ENCODE results near the gene LCTL. TPM values are rescaled to one million over a fixed set of nuclear protein-coding genes. Genes with fewer than 3 reads are reported as not detected.

The LCTL gene, protein sequence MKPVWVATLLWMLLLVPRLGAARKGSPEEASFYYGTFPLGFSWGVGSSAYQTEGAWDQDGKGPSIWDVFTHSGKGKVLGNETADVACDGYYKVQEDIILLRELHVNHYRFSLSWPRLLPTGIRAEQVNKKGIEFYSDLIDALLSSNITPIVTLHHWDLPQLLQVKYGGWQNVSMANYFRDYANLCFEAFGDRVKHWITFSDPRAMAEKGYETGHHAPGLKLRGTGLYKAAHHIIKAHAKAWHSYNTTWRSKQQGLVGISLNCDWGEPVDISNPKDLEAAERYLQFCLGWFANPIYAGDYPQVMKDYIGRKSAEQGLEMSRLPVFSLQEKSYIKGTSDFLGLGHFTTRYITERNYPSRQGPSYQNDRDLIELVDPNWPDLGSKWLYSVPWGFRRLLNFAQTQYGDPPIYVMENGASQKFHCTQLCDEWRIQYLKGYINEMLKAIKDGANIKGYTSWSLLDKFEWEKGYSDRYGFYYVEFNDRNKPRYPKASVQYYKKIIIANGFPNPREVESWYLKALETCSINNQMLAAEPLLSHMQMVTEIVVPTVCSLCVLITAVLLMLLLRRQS
- 0.09 TPM in 1 of 2 replicates, not detected in the other for total RNA-seq

DNA sequence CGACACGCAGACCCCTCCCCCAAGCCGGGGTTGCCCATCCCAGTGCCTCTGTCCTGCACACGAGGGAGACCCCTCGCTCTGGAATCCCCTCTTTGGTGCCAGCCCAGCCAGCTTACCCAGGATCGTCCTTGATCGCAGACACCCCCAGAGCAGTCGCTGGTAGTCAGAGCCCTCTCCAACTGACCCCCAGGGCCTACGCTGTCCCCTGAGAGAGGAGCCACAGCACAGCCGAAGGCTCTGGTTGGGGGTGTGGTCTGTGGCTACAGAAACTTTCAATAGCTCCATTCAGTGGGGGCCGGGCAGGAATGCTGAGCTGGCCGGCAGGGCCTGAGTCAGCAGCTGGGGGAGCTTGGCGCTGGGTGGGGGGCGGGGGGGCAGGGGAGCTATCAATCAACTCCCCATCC is at the start of gene LCTL:
Gene LCTL (minus strand): TSS at position 258 of the 404 bp plus-strand sequence. CDS start 633 bp downstream, outside the sequence.

GRCh38 chr15:66504563-66505429 is 61.0 kb downstream of the LCTL start, which contains the start of the genes RPL4 and ZWILCH:
TSS of gene RPL4 (minus strand) at chr15:66504855. CDS start at chr15:66504790, 65 bp downstream.
TSS of gene ZWILCH (plus strand) at chr15:66505326. CDS start at chr15:66505339, 13 bp downstream.

Other genes with a start within 250 kb of the LCTL start
- gene TIPIN, start 209.3 kb downstream of the LCTL start, total RNA-seq: 7.1 and 15.3 TPM in 2 replicates
- gene MAP2K1, start 179.1 kb downstream of the LCTL start, total RNA-seq: 43.7 and 61.4 TPM in 2 replicates
- 16.4 and 24.4 TPM in 2 replicates for gene SNAPC5, start 68.2 kb downstream of the LCTL start, total RNA-seq
- gene RPL4, start 61.1 kb downstream of the LCTL start, total RNA-seq: 1,890 and 1,891 TPM in 2 replicates
- gene ZWILCH, start 60.7 kb downstream of the LCTL start, total RNA-seq: 13.6 and 26.0 TPM in 2 replicates
- gene SMAD6, start 136.2 kb upstream of the LCTL start, total RNA-seq: 25.6 and 34.0 TPM in 2 replicates

All from endothelial cell of coronary artery (primary cell).